Neural crest cell (in vitro differentiated cells): Measurements from ENCODE around the gene SGMS1. TPM values are rescaled to one million over a fixed set of nuclear protein-coding genes. Genes with fewer than 3 reads are reported as not detected.

ENCODE experiments used
- DNase-seq: peaks from one replicate; pipeline ENCODE4 v3.0.0; 2021; ENCODE audit warnings: low read depth, mixed read lengths, low spot score
- H3K27ac Mint-ChIP-seq: one replicate; pipeline ENCODE4 v1.8.0; 2021; ENCODE audit warnings: mild to moderate bottlenecking, mixed read lengths; ENCODE audit not compliant: unreplicated experiment
- H3K27me3 Mint-ChIP-seq: 2 replicates; pipeline ENCODE4 v1.8.0; 2021; ENCODE audit warnings: low read depth, mild to moderate bottlenecking, mixed read lengths
- H3K36me3 Mint-ChIP-seq: 2 replicates; pipeline ENCODE4 v1.8.0; 2021; ENCODE audit warnings: low read depth, mild to moderate bottlenecking, mixed read lengths
- H3K4me1 Mint-ChIP-seq: 2 replicates; pipeline ENCODE4 v1.8.0; 2021; ENCODE audit warnings: mixed read lengths
- H3K4me3 Mint-ChIP-seq: one replicate; pipeline ENCODE4 v1.8.0; 2021; ENCODE audit warnings: mild to moderate bottlenecking, mixed read lengths
- H3K9me3 Mint-ChIP-seq: 2 replicates; pipeline ENCODE4 v1.8.0; 2021; ENCODE audit warnings: mixed read lengths
- CTCF ChIP-seq: fragments of 200-600 bp; sonication (generic); conservative IDR thresholded peaks from 2 replicates; pipeline ENCODE4 v1.5.0; 2021; ENCODE audit warnings: antibody characterized with exemption, mild to moderate bottlenecking
- total RNA-seq: library from RNA; stranded (reverse); gene quantifications from 2 replicates; pipeline ENCODE4 v1.2.1, GENCODE V29; 2021

SGMS1 gene
- total RNA-seq, 1 donor from 2014 or later = 14.4 TPM

- no peaks in the 10 kb centered on the region for H3K27me3 Mint-ChIP-seq
- DNase-seq = no peak
- no peaks in the 10 kb centered on the region for H3K36me3 Mint-ChIP-seq
- TF ChIP-seq CTCF = no peak
- no peaks in the 10 kb centered on the region for H3K9me3 Mint-ChIP-seq
- H3K4me1 Mint-ChIP-seq = no peaks in the 10 kb centered on the region
- no peak overlapping the region for H3K4me3 Mint-ChIP-seq
- no peak overlapping the region for H3K27ac Mint-ChIP-seq
Observed at GRCh38 chr10:50596897-50597296, 26.9 kb downstream of the SGMS1 start.

GRCh38 chr10:50596456-50596855 is 27.3 kb downstream of the SGMS1 start:
- Mint-ChIP-seq H3K36me3 (no peaks in the 10 kb centered on the region), H3K4me1 (no peaks in the 10 kb centered on the region), H3K9me3 (no peaks in the 10 kb centered on the region), H3K4me3 (no peak overlapping the region), H3K27ac (no peak overlapping the region), H3K27me3 (no peaks in the 10 kb centered on the region)
- DNase-seq = no peak
- TF ChIP-seq CTCF = no peak

GRCh38 chr10:50595785-50596184 is 28.0 kb downstream of the SGMS1 start:
- Mint-ChIP-seq H3K4me1 (no peaks in the 10 kb centered on the region), H3K27me3 (no peaks in the 10 kb centered on the region), H3K9me3 (no peaks in the 10 kb centered on the region), H3K36me3 (no peaks in the 10 kb centered on the region), H3K4me3 (no peak overlapping the region), H3K27ac (no peak overlapping the region)
- TF ChIP-seq CTCF = no peak
- DNase-seq = no peak

GRCh38 chr10:50593523-50594376 is 30.0 kb downstream of the SGMS1 start:
- Mint-ChIP-seq H3K9me3 (no peaks in the 10 kb centered on the region), H3K27ac (no peak overlapping the region), H3K27me3 (no peaks in the 10 kb centered on the region), H3K4me3 (no peak overlapping the region), H3K36me3 (no peaks in the 10 kb centered on the region), H3K4me1 (no peaks in the 10 kb centered on the region)
- no peak for DNase-seq
- no peak for TF ChIP-seq CTCF

GRCh38 chr10:50592961-50593418 is 30.8 kb downstream of the SGMS1 start:
- Mint-ChIP-seq H3K9me3 (no peaks in the 10 kb centered on the region), H3K27ac (no peak overlapping the region), H3K4me1 (no peaks in the 10 kb centered on the region), H3K4me3 (no peak overlapping the region), H3K36me3 (peaks cover 2% of the 10 kb centered on the region), H3K27me3 (no peaks in the 10 kb centered on the region)
- TF ChIP-seq CTCF = no peak
- no peak for DNase-seq
